Measurements from ENCODE around the gene DDX3Y. TPM values are rescaled to one million over a fixed set of nuclear protein-coding genes. Genes with fewer than 3 reads are reported as not detected.

The DDX3Y gene
- polyA plus RNA-seq (2012; ENCODE audit: insufficient read depth, insufficient read length) = not detected

GRCh38 chrY:12904618-12905516 is at the start of gene DDX3Y:
Gene DDX3Y (plus strand): TSS chrY:12904868. CDS start chrY:12904937, 69 bp downstream.
- no peak for DNase-seq (ENCODE audit: low read depth, low spot score)

DNA sequence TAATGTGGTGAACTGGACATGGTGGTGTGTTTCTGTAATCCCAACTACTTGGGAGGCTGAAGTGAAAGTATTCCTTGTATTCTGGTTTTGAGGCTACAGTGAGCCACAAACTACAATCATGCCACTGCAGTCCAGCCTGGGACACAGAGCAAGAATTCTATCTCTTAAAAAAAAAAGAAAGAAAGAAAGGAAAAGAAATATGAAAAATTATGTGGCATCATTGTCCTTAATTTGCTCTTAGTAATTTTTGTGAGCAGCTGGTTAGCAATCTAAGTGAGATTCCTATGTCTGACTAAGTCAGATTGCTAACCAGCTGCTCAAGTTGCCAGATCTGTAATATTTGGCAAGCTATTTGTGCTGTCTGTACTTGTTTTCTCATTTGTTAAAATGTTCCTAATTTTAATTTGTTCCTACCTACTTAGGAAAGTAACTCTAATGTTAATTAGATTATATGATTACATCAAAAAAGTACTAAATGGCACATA is 48.8 kb upstream of the DDX3Y start:
- no peak for DNase-seq (ENCODE audit: low read depth, low spot score)
- H3K4me3 ChIP-seq (ENCODE audit: low read length) = no peak overlapping the region

More at GRCh38 chrY:12904618-12905516, at the start of gene DDX3Y:
- peak within 1 kb of the TSS; percentile 69 for H3K4me3 ChIP-seq (ENCODE audit: low read length)

DNA sequence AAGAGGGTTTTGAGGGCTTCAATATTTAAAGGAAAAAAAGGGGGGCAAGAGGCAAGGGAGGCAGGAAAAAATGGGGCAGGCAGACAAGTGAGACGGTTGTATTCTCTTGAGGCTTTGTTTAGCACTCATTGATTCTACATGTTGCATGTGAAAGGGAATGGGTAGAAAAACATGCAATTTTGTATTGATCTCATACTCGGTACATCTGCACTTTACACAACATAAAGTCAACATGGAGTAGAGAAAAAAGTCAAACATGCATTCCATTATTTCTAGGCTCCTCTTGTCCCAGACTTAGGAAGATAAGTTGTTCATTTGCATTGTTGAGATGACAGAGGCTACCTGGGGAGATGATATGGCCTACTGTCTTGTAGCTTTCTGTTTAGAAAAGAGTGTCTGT is 36.7 kb upstream of the DDX3Y start:
- DNase-seq (ENCODE audit: low read depth, low spot score) = no peak
- H3K4me3 ChIP-seq (ENCODE audit: low read length) = no peak overlapping the region

DNA sequence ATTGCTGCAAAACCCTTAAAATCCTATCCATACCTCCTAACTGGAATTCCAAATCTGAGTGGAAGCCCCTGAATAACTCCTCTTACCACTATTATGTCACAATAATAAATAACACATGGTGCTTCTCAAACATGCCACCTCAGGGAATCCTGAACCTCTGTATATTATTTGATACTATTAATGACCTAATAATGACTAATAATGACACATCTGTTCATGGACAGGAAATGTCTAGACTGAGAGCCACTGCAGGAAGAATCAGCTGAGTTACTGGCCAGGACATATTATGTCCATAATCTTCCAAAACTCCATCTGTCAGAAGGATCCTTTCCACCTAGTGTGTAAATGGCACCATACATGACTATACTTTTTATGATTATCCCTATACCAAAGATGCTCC is 7.7 kb upstream of the DDX3Y start:
- DNase-seq (ENCODE audit: low read depth, low spot score) = no peak
- no peak overlapping the region for H3K4me3 ChIP-seq (ENCODE audit: low read length)

DNA sequence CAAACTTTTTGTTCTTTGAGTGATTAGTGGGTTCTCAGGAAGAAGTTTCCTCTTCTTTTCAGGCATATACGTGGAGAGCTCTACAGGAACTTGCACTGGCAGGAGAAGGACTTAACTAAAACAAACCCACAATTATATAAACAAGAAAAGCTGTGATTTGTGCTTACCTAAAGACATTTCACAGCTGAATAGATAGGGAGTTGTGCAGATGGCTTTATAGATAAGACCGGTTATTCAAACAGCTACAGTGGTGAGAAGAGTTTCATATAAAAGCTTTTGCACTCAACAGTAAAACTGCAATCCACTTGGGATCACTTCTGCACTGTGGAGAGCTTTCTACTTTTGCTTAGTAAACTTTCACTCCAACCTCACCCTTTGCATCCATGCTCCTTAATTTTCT is 6.1 kb upstream of the DDX3Y start:
- DNase-seq (ENCODE audit: low read depth, low spot score) = peak; percentile 24
- no peak overlapping the region for H3K4me3 ChIP-seq (ENCODE audit: low read length)

- H3K4me3 ChIP-seq (ENCODE audit: low read length) = peak overlapping the region; percentile 69
- peak; percentile 68 for DNase-seq (ENCODE audit: low read depth, low spot score)
Observed at GRCh38 chrY:12905517-12905872, 827 bp downstream of the DDX3Y start.

DNA sequence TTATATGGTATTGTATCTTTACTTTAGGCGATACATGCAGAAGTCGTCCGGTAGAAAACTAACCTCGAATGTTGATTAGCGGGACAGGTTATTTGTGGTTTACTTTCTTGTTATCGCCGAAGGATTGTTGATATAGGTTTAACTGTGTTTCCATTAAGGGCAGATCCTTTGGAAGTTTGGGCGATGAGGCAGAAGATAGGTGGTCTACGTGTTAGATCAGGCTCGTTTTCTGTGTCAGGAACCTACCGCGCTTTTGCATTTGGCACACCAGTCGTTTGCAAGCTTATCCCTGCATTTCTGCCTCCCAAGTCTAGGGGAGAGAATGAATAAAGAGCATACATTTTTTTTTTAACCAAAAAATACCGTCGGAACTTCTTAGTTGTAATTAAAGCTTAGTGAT is 1.2 kb downstream of the DDX3Y start:
- H3K4me3 ChIP-seq (ENCODE audit: low read length) = peak overlapping the region; percentile 69
- peak; percentile 35 for DNase-seq (ENCODE audit: low read depth, low spot score)

- DNase-seq (ENCODE audit: low read depth, low spot score) = no peak
- H3K4me3 ChIP-seq (ENCODE audit: low read length) = no peak overlapping the region
Observed at GRCh38 chrY:12913541-12913940, 8.9 kb downstream of the DDX3Y start.

DNA sequence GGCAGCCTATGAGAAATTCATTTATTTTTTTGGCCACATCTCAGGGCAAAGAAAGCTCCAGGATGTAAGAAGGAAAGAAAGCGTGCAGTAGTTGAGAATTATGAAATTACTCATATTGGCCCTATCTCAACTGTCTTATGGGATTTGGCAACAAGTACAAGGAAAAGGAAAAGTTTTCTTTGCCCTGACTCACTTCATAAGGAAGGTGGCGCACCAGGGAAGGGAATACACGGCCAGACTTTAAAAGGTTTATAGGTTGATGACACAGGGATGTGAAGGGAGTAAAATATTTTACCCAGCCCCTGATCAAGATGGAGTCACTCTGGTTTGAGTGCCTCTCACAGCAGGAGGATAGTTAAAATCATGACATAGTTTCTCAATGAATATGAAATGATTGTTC is 23.4 kb downstream of the DDX3Y start:
- H3K4me3 ChIP-seq (ENCODE audit: low read length) = no peak overlapping the region
- DNase-seq (ENCODE audit: low read depth, low spot score) = no peak

- no peak overlapping the region for H3K4me3 ChIP-seq (ENCODE audit: low read length)
- no peak for DNase-seq (ENCODE audit: low read depth, low spot score)
Observed at GRCh38 chrY:12941725-12942687, 37.3 kb downstream of the DDX3Y start.
